CD14-positive monocyte (primary cell): ENCODE results near the gene ZFP64. TPM values are rescaled to one million over a fixed set of nuclear protein-coding genes. Genes with fewer than 3 reads are reported as not detected.

Source experiments
- DNase-seq, 3 donors: peaks; one replicate each; pipeline ENCODE4 v3.0.0-alpha.2; 2011 to 2022
- H2AFZ ChIP-seq: 2 replicates; pipeline ENCODE4 v1.6.0; 2012; ENCODE audit warnings: mild to moderate bottlenecking, low read depth, low read length, inconsistent platforms; ENCODE audit not compliant: insufficient read depth, poor library complexity, severe bottlenecking
- H3K27ac ChIP-seq, 2 donors: 1 replicate in 1 of 2; 2 replicates in 1 of 2; pipeline ENCODE4 v1.5.1; 2012 to 2013; ENCODE audit warnings: low read length in 2 of 2, control low read depth in 1 of 2, inconsistent platforms in 1 of 2, low read depth in 1 of 2, mild to moderate bottlenecking in 1 of 2
- H3K27me3 ChIP-seq, 2 donors: one replicate each; pipeline versions ENCODE4 v1.6.0 to v1.6.1; 2011 to 2013; ENCODE audit warnings: low read length in 2 of 2; ENCODE audit not compliant: control insufficient read depth in 2 of 2, insufficient read depth in 2 of 2
- H3K36me3 ChIP-seq, 2 donors: replicated peaks in 1 of 2; 1 replicate in 1 of 2; 2 replicates in 1 of 2; pipeline versions ENCODE4 v1.5.1 to v1.6.1; 2012 to 2013; ENCODE audit warnings: low read length in 2 of 2, control low read depth in 1 of 2, inconsistent platforms in 1 of 2, mild to moderate bottlenecking in 1 of 2; ENCODE audit not compliant: insufficient read depth in 2 of 2, control insufficient read depth in 1 of 2
- H3K4me1 ChIP-seq, 2 donors: 1 replicate in 1 of 2; 2 replicates in 1 of 2; pipeline versions ENCODE4 v1.5.1 to v1.6.1; 2012 to 2013; ENCODE audit warnings: low read length in 2 of 2, control low read depth in 1 of 2, inconsistent platforms in 1 of 2, mild to moderate bottlenecking in 1 of 2, moderate library complexity in 1 of 2; ENCODE audit not compliant: insufficient read depth in 2 of 2, control insufficient read depth in 1 of 2
- H3K4me2 ChIP-seq: replicated peaks from 2 replicates; pipeline ENCODE3; 2012; ENCODE audit warnings: low read length, moderate library complexity, mild to moderate bottlenecking; ENCODE audit not compliant: poor library complexity, severe bottlenecking; ENCODE audit errors: extremely low read depth
- H3K4me3 ChIP-seq, 3 experiments: fragments of 200-600 bp in 1 of 3; sonication (generic) in 1 of 3; replicated peaks in 1 of 3; 1 replicate in 2 of 3; 2 replicates in 1 of 3; pipeline ENCODE4 v1.5.1; 2011 to 2013; ENCODE audit warnings: low read length in 3 of 3, mild to moderate bottlenecking in 3 of 3, control low read depth in 2 of 3, low read depth in 2 of 3, inconsistent platforms in 1 of 3, moderate library complexity in 1 of 3
- H3K79me2 ChIP-seq: 2 replicates; pipeline ENCODE4 v1.6.0; 2012; ENCODE audit warnings: mild to moderate bottlenecking, control low read depth, inconsistent platforms, low read length, moderate library complexity; ENCODE audit not compliant: insufficient read depth
- H3K9ac ChIP-seq: 2 replicates; pipeline ENCODE4 v1.6.0; 2017; ENCODE audit warnings: low read length, mild to moderate bottlenecking; ENCODE audit not compliant: insufficient read depth, poor library complexity, severe bottlenecking
- H3K9me3 ChIP-seq, 2 donors: replicated peaks in 1 of 2; 1 replicate in 1 of 2; 2 replicates in 1 of 2; pipeline versions ENCODE4 v1.5.1 to v1.6.1; 2012 to 2013; ENCODE audit warnings: low read length in 2 of 2, control low read depth in 1 of 2; ENCODE audit not compliant: control insufficient read depth in 1 of 2, insufficient read depth in 1 of 2
- H4K20me1 ChIP-seq: 2 replicates; pipeline ENCODE4 v1.6.0; 2012; ENCODE audit warnings: mild to moderate bottlenecking, low read length, control low read depth, moderate library complexity; ENCODE audit not compliant: insufficient read depth
- H3K27ac Mint-ChIP-seq, 7 donors: one replicate each; pipeline ENCODE4 v1.8.0; 2020; ENCODE audit warnings: mild to moderate bottlenecking in 7 of 7, mixed read lengths in 7 of 7, moderate library complexity in 6 of 7, inconsistent platforms in 2 of 7
- H3K27me3 Mint-ChIP-seq, 3 donors: one replicate each; pipeline ENCODE4 v1.8.0; 2021 to 2022; ENCODE audit warnings: low read depth in 3 of 3, mild to moderate bottlenecking in 3 of 3, mixed read lengths in 3 of 3, moderate library complexity in 3 of 3, inconsistent platforms in 1 of 3
- H3K36me3 Mint-ChIP-seq, 2 donors: one replicate each; pipeline ENCODE4 v1.8.0; 2020; ENCODE audit warnings: mixed read lengths in 2 of 2, inconsistent platforms in 1 of 2, mild to moderate bottlenecking in 1 of 2
- H3K4me1 Mint-ChIP-seq: one replicate; pipeline ENCODE4 v1.8.0; 2020; ENCODE audit warnings: mild to moderate bottlenecking, mixed read lengths
- H3K4me3 Mint-ChIP-seq, 2 donors: one replicate each; pipeline ENCODE4 v1.8.0; 2020; ENCODE audit warnings: mild to moderate bottlenecking in 2 of 2, mixed read lengths in 2 of 2, moderate library complexity in 1 of 2
- H3K9me3 Mint-ChIP-seq, 7 donors: one replicate each; pipeline ENCODE4 v1.8.0; 2020 to 2022; ENCODE audit warnings: mixed read lengths in 7 of 7, mild to moderate bottlenecking in 6 of 7, moderate library complexity in 6 of 7, inconsistent platforms in 2 of 7
- CTCF ChIP-seq: fragments of 200-600 bp; IDR thresholded peaks from one replicate; pipeline ENCODE4 v1.8.0; 2022; ENCODE audit warnings: antibody characterized with exemption, mild to moderate bottlenecking
- whole genome bisulfite sequencing: methylation state at CpG from one replicate; pipeline ENCODE4 v1.1.5; 2013; ENCODE audit warnings: missing lambda C conversion rate; ENCODE audit not compliant: insufficient coverage; 5-methylcytosine and 5-hydroxymethylcytosine counted together
- intact Hi-C, 2 donors: fragments of 100-400 bp; cut with micrococcal nuclease; formaldehyde crosslinking; loops; one replicate each; pipeline versions ENCODE4 v1.15.0 to v1.15.1; 2023
- polyA plus RNA-seq, 3 donors: library from polyadenylated mRNA; depleted of rRNA in 1 of 3; unstranded in 2 of 3; stranded (reverse) in 1 of 3; fragments of 300-500 nt in 2 of 3; fragments of >200 nt in 1 of 3; fragmentation: Illumina TruSeq in 2 of 3; gene quantifications; 1 replicate in 2 of 3; 2 replicates in 1 of 3; pipeline ENCODE4 v1.2.3, GENCODE V29; 2012 to 2021

The ZFP64 gene
- polyA plus RNA-seq, 3 donors = 2.9 to 7.3 (median 4.9) TPM

GRCh38 chr20:52209154-52209571 is 17.6 kb upstream of the ZFP64 start:
- no peaks in the 10 kb centered on the region for H3K36me3 Mint-ChIP-seq
- H3K36me3 ChIP-seq = no peaks in the 10 kb centered on the region
- no peak overlapping the region for H3K27ac Mint-ChIP-seq
- H3K27ac ChIP-seq = no peak overlapping the region
- H3K9me3 Mint-ChIP-seq = peaks cover 0 to 17% (median 10%) of the 10 kb centered on the region in 7 donors
- H3K79me2 ChIP-seq = no peaks in the 10 kb centered on the region
- H3K4me3 ChIP-seq = no peak overlapping the region
- H3K27me3 ChIP-seq = no peaks in the 10 kb centered on the region
- H4K20me1 ChIP-seq = no peaks in the 10 kb centered on the region
- DNase-seq = no peak
- H3K4me1 Mint-ChIP-seq = no peaks in the 10 kb centered on the region
- peaks cover 0 to 3% of the 10 kb centered on the region in 2 donors for H3K9me3 ChIP-seq
- peaks cover 4 to 6% (median 5%) of the 10 kb centered on the region in 3 donors for H3K27me3 Mint-ChIP-seq
- H3K4me2 ChIP-seq = no peak overlapping the region
- H3K9ac ChIP-seq = no peak overlapping the region
- no peaks in the 10 kb centered on the region for H3K4me1 ChIP-seq
- TF ChIP-seq CTCF = no peak
- intact Hi-C loops = no loop called here
- H3K4me3 Mint-ChIP-seq = no peak overlapping the region
- 60% methylated on average over 2 of the region's 4 CpGs for WGBS
- H2AFZ ChIP-seq = no peak overlapping the region

GRCh38 chr20:52207020-52207810 is 15.6 kb upstream of the ZFP64 start:
- Histone ChIP-seq H3K27ac (no peak overlapping the region), H3K9ac (no peak overlapping the region), H3K4me1 (no peaks in the 10 kb centered on the region), H3K4me3 (no peak overlapping the region), H4K20me1 (no peaks in the 10 kb centered on the region), H3K4me2 (no peak overlapping the region), H2AFZ (no peak overlapping the region), H3K9me3 (peaks cover 0 to 3% of the 10 kb centered on the region in 2 donors), H3K79me2 (no peaks in the 10 kb centered on the region), H3K27me3 (no peaks in the 10 kb centered on the region), H3K36me3 (no peaks in the 10 kb centered on the region)
- intact Hi-C loops = no loop called here
- Mint-ChIP-seq H3K27ac (no peak overlapping the region), H3K36me3 (no peaks in the 10 kb centered on the region), H3K9me3 (peaks cover 0 to 14% (median 10%) of the 10 kb centered on the region in 7 donors), H3K4me1 (no peaks in the 10 kb centered on the region), H3K27me3 (peaks cover 2 to 4% (median 4%) of the 10 kb centered on the region in 3 donors), H3K4me3 (no peak overlapping the region)
- DNase-seq = no peak
- WGBS = 95% methylated on average over 2 of the region's 3 CpGs
- no peak for TF ChIP-seq CTCF
